Heart left ventricle (tissue), 16 donors: ENCODE measurements around the gene ZNF768. TPM values are rescaled to one million over a fixed set of nuclear protein-coding genes. Genes with fewer than 3 reads are reported as not detected.
A peak's percentile ranks its signal among the peaks of the same experiment; 100 is the strongest.

Source experiments
- ATAC-seq, 4 donors: fragments of 200-7000 bp; cut with Tn5 transposase; one replicate each; pipeline ENCODE4 v1.9.1; 2020 to 2022; ENCODE audit warnings: moderate library complexity in 4 of 4, mild to moderate bottlenecking in 3 of 4, moderate number of reproducible peaks in 1 of 4
- DNase-seq, 5 donors: peaks; one replicate each; pipeline ENCODE4 v3.0.0-alpha.2; 2020
- H3K27ac ChIP-seq, 12 donors: fragments of 200-600 bp; sonication (generic) in 4 of 12; one replicate each; pipeline versions ENCODE4 v1.5.0 to v1.8.0; 2016 to 2022; ENCODE audit warnings: mild to moderate bottlenecking in 2 of 12
- H3K27me3 ChIP-seq, 9 donors: fragments of 200-600 bp; sonication (generic) in 2 of 9; one replicate each; pipeline versions ENCODE4 v1.5.1 to v1.8.0; 2016 to 2022; ENCODE audit warnings: mild to moderate bottlenecking in 3 of 9
- H3K36me3 ChIP-seq, 9 donors: fragments of 200-600 bp; sonication (generic) in 2 of 9; one replicate each; pipeline versions ENCODE4 v1.5.0 to v1.8.0; 2018 to 2022; ENCODE audit warnings: mild to moderate bottlenecking in 2 of 9
- H3K4me1 ChIP-seq, 12 donors: fragments of 200-600 bp; sonication (generic) in 4 of 12; one replicate each; pipeline versions ENCODE4 v1.5.0 to v1.8.0; 2016 to 2022; ENCODE audit warnings: mild to moderate bottlenecking in 3 of 12
- H3K4me3 ChIP-seq, 12 donors: fragments of 200-600 bp; sonication (generic) in 4 of 12; one replicate each; pipeline versions ENCODE4 v1.5.0 to v1.8.0; 2017 to 2022; ENCODE audit warnings: mild to moderate bottlenecking in 9 of 12, moderate library complexity in 4 of 12
- H3K9me3 ChIP-seq, 12 donors: fragments of 200-600 bp; sonication (generic) in 4 of 12; one replicate each; pipeline versions ENCODE4 v1.5.0 to v1.8.0; 2016 to 2022; ENCODE audit warnings: mild to moderate bottlenecking in 1 of 12
- POLR2A ChIP-seq, 2 donors: fragments of 450-650 bp; IDR thresholded peaks; one replicate each; pipeline ENCODE4 v1.6.1; 2017; ENCODE audit warnings: antibody characterized with exemption in 2 of 2, mild to moderate bottlenecking in 2 of 2, moderate library complexity in 2 of 2
- WGBS, 4 donors: extraction: QIAGEN DNeasy Blood & Tissue Kit in 2 of 4; methylation state at CpG; one replicate each; pipeline versions ENCODE4 v1.1.5 to v1.1.7; 2013 to 2018; 5-methylcytosine and 5-hydroxymethylcytosine counted together
- intact Hi-C, 10 donors: fragments of 100-400 bp; cut with DNase I; formaldehyde crosslinking; loops; one replicate each; pipeline versions ENCODE4 v1.11.1 to v1.14.2; 2022
- polyA plus RNA-seq, 2 donors: library from polyadenylated mRNA; stranded (reverse); fragments of 200-250 nt; gene quantifications; one replicate each; pipeline ENCODE4 v1.2.3, GENCODE V29; 2013
- total RNA-seq, 9 donors: library from RNA; depleted of rRNA in 2 of 9; stranded (reverse); fragments of >200 nt in 2 of 9; fragmentation: NEBNext Ultra II Directional in 3 of 9; extraction: Animal tissue kit (Norgen Biotek cat#: 25700) in 3 of 9; gene quantifications; one replicate each; pipeline versions ENCODE4 v1.1.0 to v1.2.4, GENCODE V29; 2016 to 2023
- TF ChIP-seq, protein P1 (sequence below), 12 donors: fragments of 200-600 bp; sonication (generic) in 4 of 12; IDR thresholded peaks; one replicate each; pipeline versions ENCODE4 v1.5.0 to v1.8.0; 2018 to 2022; ENCODE audit warnings: antibody characterized with exemption in 12 of 12, mild to moderate bottlenecking in 5 of 12
- donor health status: ischemic (EF 13 %, LVEDD 7.1; RV severe dilation, severe dysfunction).
- donor health status: healthy with polysubstance abuse.
- donor health status: DM: no; HTN: yes; CAD: no.
- donor health status: DM: no; HTN: no; CAD: no.
- donor health status: ischemic (EF 25% LVEDD 6.9; RV normal size, moderate dysfunction).
- donor health status: ischemic (EF 25% LVEDD 5.7; RV mildly dilated, moderate dysfunction).
- donor health status: healthy.
- donor health status: DM: yes; HTN: yes; CAD: no.
- donor health status: ischemic (EF 35%, LVEDD 5.7; RV mildly dilated, moderate dysfunction).
- donor health status: nonischemic (EF 11% LVEDD 7.7; RV severe dilation, severe dysfunction).
- donor health status: DM: yes; HTN: yes; CAD: no.
- donor health status: PGD.
- donor health status: ischemic (EF 29% LVEDD 5.4; RV normal size, mild dysfunction).
- donor health status: nonischemic (EF 23%, LVEDD 6.1; RV moderate dilation, normal function).

Gene ZNF768
- total and polyA plus RNA-seq, 11 donors: 38.9 to 88.2 (median 51.6) TPM

DNA sequence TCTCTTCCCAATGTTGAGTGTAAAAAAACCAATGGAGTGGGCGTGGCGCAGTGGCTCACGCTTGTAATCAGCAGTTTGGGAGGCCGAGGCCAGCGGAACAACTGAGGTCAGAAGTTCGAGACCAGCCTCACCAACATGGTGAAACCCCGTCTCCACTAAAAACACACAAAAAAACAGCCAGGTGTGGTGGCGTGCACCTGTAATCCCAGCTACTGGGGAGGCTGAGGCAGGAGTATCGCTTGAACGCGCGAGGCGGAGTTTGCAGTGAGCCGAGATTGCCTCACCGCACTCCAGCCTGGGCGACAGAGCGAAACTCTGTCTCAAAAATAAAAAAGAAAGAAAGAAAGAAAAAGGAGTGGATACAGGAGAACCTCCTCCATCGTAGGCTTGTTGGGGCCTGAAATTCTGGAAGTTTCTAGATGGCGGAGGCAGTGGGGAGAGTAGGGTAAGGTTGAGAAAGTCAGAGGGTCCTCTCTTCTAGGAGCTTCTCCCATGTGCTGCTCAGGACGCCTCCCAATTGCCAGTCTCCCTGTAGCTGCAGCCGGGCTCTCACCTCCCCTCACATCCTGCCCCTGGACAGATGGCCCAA, 32.5 kb upstream of the ZNF768 start:
- DNase-seq (no peak), ATAC-seq (no peak)
- H3K36me3 ChIP-seq: peaks cover 0 to 28% (median 18%) of the 10 kb centered on the region in 9 donors
- no peak for TF ChIP-seq POLR2A (IDR thresholded peaks at IDR 0.05)
- H3K9me3 ChIP-seq: no peaks in the 10 kb centered on the region
- H3K4me1 ChIP-seq: peaks cover 0 to 60% (median 29%) of the 10 kb centered on the region in 12 donors
- WGBS, 4 donors: 84 to 87% (median 85%) methylated on average over 21 of the region's 21 CpGs
- H3K27ac ChIP-seq: peak overlapping the region in 11 of 12 donors; percentile 53 to 99 (median 92)
- intact Hi-C loops: loop anchor here in 9 of 10 donors (1.0 to 2.0 kb wide), 7 partner anchors 14 to 91 kb away; partner anchors contain the start of genes ZNF747 (in 5 of the 9), PRR14 (in 1 of the 9) and ZNF785 (in 1 of the 9)
- H3K4me3 ChIP-seq: peak overlapping the region in 9 of 12 donors; percentile 64 to 98 (median 81)
- H3K27me3 ChIP-seq: no peaks in the 10 kb centered on the region

DNA sequence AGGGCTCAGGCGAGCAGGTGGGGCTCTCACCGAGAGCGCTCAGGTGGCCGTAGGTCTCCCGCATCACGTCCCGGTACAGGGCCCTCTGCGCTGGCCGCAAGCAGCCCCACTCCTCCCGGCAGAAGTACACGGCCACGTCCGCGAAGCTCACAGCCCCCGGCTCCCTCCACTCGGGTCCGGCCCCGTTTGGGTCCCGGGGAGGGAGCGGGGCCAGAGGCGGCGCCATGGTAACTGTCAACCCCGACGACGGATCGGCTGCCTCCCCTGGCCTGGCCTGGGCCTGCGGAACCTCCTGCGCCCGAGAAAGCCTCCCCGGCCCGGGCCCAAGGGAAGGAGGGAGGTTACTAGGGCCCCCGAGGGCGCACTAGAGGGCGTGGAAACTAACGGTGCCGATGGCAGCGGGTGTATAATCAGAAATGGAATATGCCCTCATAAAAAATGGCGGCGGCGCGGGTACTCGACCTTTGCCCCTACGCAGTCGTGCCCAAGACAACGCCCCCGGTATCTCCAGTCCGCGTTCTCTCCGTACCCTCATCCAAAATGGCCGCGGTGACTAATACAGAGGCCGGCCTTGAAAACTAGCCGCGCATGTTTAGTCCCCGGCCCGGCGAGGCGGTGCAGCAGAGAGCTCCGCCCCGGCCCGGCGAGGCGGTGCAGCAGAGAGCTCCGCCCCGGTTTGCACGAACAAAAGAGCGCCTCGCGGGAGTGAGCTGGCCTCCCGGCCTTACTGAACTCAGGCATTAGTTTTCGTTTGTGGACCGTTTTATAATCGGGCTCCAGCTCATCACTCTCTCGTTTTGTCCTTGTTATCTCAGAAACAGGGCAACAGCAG, 31.8 kb upstream of the ZNF768 start, which contains the start of gene ZNF764:
Gene ZNF764 (minus strand): TSS at position 418 of the 832 bp plus-strand sequence. CDS start 192 bp downstream, at position 226.
- intact Hi-C loops: loop anchor here (1.0 to 2.0 kb wide), 7 partner anchors 15 to 92 kb away; partner anchors contain the start of genes ZNF747 (in 6 of the 10), PRR14 (in 1 of the 10) and ZNF785 (in 1 of the 10)
- Histone ChIP-seq H3K4me3 (peak within 1 kb of the TSS; percentile 63 to 98 (median 77)), H3K4me1 (peaks cover 0 to 67% (median 31%) of the 10 kb centered on the region in 12 donors), H3K27me3 (no peaks in the 10 kb centered on the region), H3K36me3 (peaks cover 0 to 31% (median 21%) of the 10 kb centered on the region in 9 donors), H3K9me3 (no peaks in the 10 kb centered on the region), H3K27ac (peak within 1 kb of the TSS; percentile 86 to 99 (median 94))
- 0 to 1% (median 0%) methylated on average over 42 to 74 of the region's 74 CpGs for WGBS, 4 donors
- TF ChIP-seq POLR2A (IDR thresholded peaks at IDR 0.05): peak in 1 of 2 donors; percentile 58
- TF ChIP-seq, protein P1, sequence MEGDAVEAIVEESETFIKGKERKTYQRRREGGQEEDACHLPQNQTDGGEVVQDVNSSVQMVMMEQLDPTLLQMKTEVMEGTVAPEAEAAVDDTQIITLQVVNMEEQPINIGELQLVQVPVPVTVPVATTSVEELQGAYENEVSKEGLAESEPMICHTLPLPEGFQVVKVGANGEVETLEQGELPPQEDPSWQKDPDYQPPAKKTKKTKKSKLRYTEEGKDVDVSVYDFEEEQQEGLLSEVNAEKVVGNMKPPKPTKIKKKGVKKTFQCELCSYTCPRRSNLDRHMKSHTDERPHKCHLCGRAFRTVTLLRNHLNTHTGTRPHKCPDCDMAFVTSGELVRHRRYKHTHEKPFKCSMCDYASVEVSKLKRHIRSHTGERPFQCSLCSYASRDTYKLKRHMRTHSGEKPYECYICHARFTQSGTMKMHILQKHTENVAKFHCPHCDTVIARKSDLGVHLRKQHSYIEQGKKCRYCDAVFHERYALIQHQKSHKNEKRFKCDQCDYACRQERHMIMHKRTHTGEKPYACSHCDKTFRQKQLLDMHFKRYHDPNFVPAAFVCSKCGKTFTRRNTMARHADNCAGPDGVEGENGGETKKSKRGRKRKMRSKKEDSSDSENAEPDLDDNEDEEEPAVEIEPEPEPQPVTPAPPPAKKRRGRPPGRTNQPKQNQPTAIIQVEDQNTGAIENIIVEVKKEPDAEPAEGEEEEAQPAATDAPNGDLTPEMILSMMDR (IDR thresholded peaks at IDR 0.05): peak in 2 of 12 donors; percentile 6 to 20
- DNase-seq (peak; percentile 98 to 99 (median 98)), ATAC-seq (peak; percentile 96 to 98 (median 98))

DNA sequence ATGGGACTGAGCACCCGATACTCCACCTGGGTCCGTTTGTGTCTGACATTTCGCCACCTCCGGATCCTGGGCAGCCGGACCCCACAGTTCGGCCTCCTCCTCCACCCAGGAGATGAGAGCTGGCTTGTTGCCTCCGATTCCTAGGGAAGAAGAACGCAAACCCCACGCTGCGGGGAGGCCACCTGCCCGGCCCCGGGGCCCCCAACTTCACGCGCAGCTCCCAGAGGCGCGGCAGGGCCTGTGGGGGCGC, 31.3 kb upstream of the ZNF768 start:
- TF ChIP-seq, protein P1 (IDR thresholded peaks at IDR 0.05): no peak
- no peak for TF ChIP-seq POLR2A (IDR thresholded peaks at IDR 0.05)
- intact Hi-C loops: loop anchor here in 1 of 10 donors (2.0 kb wide), 1 partner anchor 23 kb away; the partner anchor contains the start of gene ZNF747
- H3K27ac ChIP-seq: peak overlapping the region; percentile 86 to 99 (median 94)
- DNase-seq: peak in 1 of 5 donors; percentile 66
- H3K27me3 ChIP-seq: no peaks in the 10 kb centered on the region
- H3K9me3 ChIP-seq: no peaks in the 10 kb centered on the region
- ATAC-seq: peak in 2 of 4 donors; percentile 2
- peaks cover 0 to 31% (median 21%) of the 10 kb centered on the region in 9 donors for H3K36me3 ChIP-seq
- WGBS, 4 donors: 0 to 1% (median 0%) methylated on average over 3 to 17 of the region's 17 CpGs
- H3K4me3 ChIP-seq: peak overlapping the region; percentile 63 to 98 (median 77)
- H3K4me1 ChIP-seq: peaks cover 0 to 73% (median 32%) of the 10 kb centered on the region in 12 donors

DNA sequence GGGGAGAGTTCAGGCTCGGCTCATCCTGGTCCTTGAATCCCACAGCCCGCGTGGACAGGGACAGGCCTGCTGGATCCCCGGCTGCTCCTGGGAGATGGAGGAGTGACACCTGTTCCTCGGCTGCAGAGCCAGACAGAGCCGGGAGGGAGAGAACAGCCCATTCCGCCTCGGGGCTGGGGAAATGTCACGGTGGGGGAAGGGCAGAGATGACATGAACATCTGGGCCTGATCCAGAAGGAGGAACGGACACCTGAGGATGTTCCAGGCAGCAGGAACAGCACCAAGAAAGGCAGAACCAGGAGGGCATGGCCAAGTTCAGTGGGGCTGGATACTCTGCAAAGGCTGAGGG, 29.7 kb upstream of the ZNF768 start:
- 53 to 58% (median 54%) methylated on average over 9 to 10 of the region's 10 CpGs for WGBS, 4 donors
- peak overlapping the region in 3 of 12 donors; percentile 89 to 99 (median 92) for H3K27ac ChIP-seq

More for the DNA sequence above, 29.7 kb upstream of the ZNF768 start:
- Histone ChIP-seq H3K4me3 (no peak overlapping the region), H3K27me3 (no peaks in the 10 kb centered on the region), H3K4me1 (peaks cover 0 to 75% (median 34%) of the 10 kb centered on the region in 12 donors), H3K9me3 (no peaks in the 10 kb centered on the region), H3K36me3 (peaks cover 0 to 31% (median 21%) of the 10 kb centered on the region in 9 donors)
- TF ChIP-seq POLR2A (IDR thresholded peaks at IDR 0.05): no peak
- TF ChIP-seq, protein P1 (IDR thresholded peaks at IDR 0.05): no peak
- ATAC-seq (no peak), DNase-seq (no peak)
- intact Hi-C loops: loop anchor here in 1 of 10 donors (2.0 kb wide), 1 partner anchor 21 kb away; the partner anchor contains the start of gene ZNF747
